HEK293T (cell line): ENCODE data around the gene RIPK1.

ENCODE experiments used
- ARNT ChIP-seq: fragments of 450-650 bp; IDR thresholded peaks from 2 replicates; pipeline ENCODE4 v1.6.1; 2017; ENCODE audit warnings: mild to moderate bottlenecking
- BHLHE40 ChIP-seq: fragments of 450-650 bp; IDR thresholded peaks from 2 replicates; pipeline ENCODE4 v1.6.1; 2016; ENCODE audit warnings: mild to moderate bottlenecking, moderate library complexity, borderline replicate concordance
- HDGF ChIP-seq: fragments of 450-650 bp; IDR thresholded peaks from 2 replicates; pipeline ENCODE4 v1.6.1; 2017; ENCODE audit warnings: antibody characterized with exemption, borderline replicate concordance
- SUZ12 ChIP-seq: fragments of 450-650 bp; IDR thresholded peaks from 2 replicates; pipeline ENCODE4 v1.6.1; 2016; ENCODE audit warnings: mild to moderate bottlenecking
- TARDBP ChIP-seq: fragments of 450-650 bp; IDR thresholded peaks from 2 replicates; pipeline ENCODE4 v1.6.1; 2016
- ZNF384 ChIP-seq: fragments of 450-650 bp; IDR thresholded peaks from 2 replicates; pipeline ENCODE4 v1.6.1; 2016

- no peak for TF ChIP-seq BHLHE40
- TF ChIP-seq ZNF384, result no peak
- TF ChIP-seq ARNT, result no peak
- no peak for TF ChIP-seq TARDBP
- TF ChIP-seq SUZ12, result no peak
- no peak for TF ChIP-seq HDGF
Observed at GRCh38 chr6:3090013-3090412, 21.7 kb downstream of the RIPK1 start.
